ENCODE results near the gene PLD5. TPM values are rescaled to one million over a fixed set of nuclear protein-coding genes. Genes with fewer than 3 reads are reported as not detected.

The PLD5 gene
- total and polyA plus RNA-seq, 7 experiments from 2014 or later = not detected

DNA sequence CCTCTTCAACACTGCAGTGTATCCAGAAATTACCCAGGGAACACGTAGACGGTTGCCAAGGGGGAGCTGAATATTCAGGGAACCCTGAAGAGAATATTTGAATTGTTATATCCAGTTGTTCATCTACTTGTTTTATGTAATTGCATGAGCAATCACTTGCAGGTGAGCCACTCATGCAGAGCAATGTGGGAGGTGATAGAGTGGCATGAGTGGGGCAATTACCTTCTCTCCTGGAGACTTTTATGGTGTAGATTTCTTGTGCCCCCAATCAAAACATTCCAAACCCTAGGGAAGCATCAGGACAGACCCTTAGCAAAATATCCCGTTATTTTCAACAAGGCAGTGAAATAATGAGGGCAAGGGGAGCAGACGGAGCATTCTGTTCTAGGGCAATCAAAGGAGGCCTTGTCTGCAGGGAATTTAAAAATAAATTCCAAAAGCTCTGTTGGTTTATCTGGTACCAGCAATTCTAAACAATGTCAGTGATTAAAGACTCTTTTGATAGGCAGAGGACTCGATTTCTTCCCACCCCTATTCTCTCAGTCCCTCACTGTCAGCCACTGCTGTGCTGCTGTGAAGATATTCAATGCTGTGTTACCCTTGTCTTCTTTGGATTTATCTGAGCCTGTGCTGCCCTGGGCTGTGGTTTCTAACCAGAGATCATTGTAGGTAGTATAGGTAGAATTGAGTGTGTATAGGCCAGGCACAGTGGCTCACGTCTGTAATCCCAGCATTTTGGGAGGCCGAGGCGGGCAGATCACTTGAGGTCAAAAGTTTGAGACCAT is 345.4 kb downstream of the PLD5 start:
- intact Hi-C loops (cut with micrococcal nuclease) = no loop called here
- no peak overlapping the region for H3K4me3 ChIP-seq (ENCODE audit: low read length)
- ATAC-seq = no peak

DNA sequence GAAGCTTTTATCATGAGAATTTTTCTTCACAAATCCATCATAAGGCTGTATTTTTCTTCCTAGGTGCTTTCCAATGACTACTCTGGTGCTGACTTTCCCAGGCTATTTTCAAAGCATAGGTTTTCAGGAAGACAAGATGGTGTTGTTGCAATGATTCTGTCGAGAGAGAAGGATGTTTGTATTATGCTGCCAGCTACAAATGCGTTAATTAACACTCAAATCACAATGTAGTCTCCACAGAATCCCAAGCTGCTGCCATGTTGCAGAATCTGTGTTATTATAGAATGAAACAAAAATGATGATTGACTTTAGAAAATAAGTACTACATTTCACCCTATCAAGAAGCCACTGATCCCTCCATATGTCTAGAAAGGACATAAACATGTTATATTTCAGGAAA is 346.1 kb downstream of the PLD5 start:
- ChIA-PET CTCF (no interaction called here), POLR2A (no interaction called here)
- Mint-ChIP-seq H3K36me3 (no peaks in the 10 kb centered on the region), H3K4me1 (no peaks in the 10 kb centered on the region), H3K27ac (no peak overlapping the region), H3K9me3 (peaks cover 0 to 14% (median 6%) of the 10 kb centered on the region in 11 donors), H3K4me3 (no peak overlapping the region), H3K27me3 (no peaks in the 10 kb centered on the region)
- Histone ChIP-seq H3K9me3 (ENCODE audit: control insufficient read depth in 2 of 3, low read length in 3 of 3) (no peaks in the 10 kb centered on the region), H3K36me3 (ENCODE audit: control insufficient read depth in 2 of 3, insufficient read depth in 3 of 3, low read length in 3 of 3) (no peaks in the 10 kb centered on the region), H3K4me3 (ENCODE audit: low read length) (no peak overlapping the region), H3K27ac (ENCODE audit: low read depth, low read length) (no peak overlapping the region), H3K27me3 (ENCODE audit: control insufficient read depth in 2 of 2, insufficient read depth in 2 of 2, low read length in 2 of 2) (no peaks in the 10 kb centered on the region), H3K4me1 (ENCODE audit: control insufficient read depth in 2 of 2, insufficient read depth in 2 of 2, low read length in 2 of 2) (no peaks in the 10 kb centered on the region)
- ATAC-seq (no peak), DNase-seq (no peak)
- intact Hi-C loops (cut with micrococcal nuclease) = no loop called here

More for the DNA sequence above, 345.4 kb downstream of the PLD5 start:
- no peak overlapping the region for H3K27ac ChIP-seq (ENCODE audit: low read depth, low read length)
- Mint-ChIP-seq H3K4me1 (no peaks in the 10 kb centered on the region), H3K36me3 (no peaks in the 10 kb centered on the region), H3K4me3 (no peak overlapping the region), H3K27me3 (no peaks in the 10 kb centered on the region), H3K27ac (no peak overlapping the region), H3K9me3 (peaks cover 0 to 14% (median 6%) of the 10 kb centered on the region in 11 donors)
- DNase-seq = no peak
- no peaks in the 10 kb centered on the region for H3K36me3 ChIP-seq (ENCODE audit: control insufficient read depth in 2 of 3, insufficient read depth in 3 of 3, low read length in 3 of 3)
- POLR2A ChIA-PET = no interaction called here
- no peaks in the 10 kb centered on the region for H3K27me3 ChIP-seq (ENCODE audit: control insufficient read depth in 2 of 2, insufficient read depth in 2 of 2, low read length in 2 of 2)
- CTCF ChIA-PET = no interaction called here
- no peaks in the 10 kb centered on the region for H3K9me3 ChIP-seq (ENCODE audit: control insufficient read depth in 2 of 3, low read length in 3 of 3)
- no peaks in the 10 kb centered on the region for H3K4me1 ChIP-seq (ENCODE audit: control insufficient read depth in 2 of 2, insufficient read depth in 2 of 2, low read length in 2 of 2)

DNA sequence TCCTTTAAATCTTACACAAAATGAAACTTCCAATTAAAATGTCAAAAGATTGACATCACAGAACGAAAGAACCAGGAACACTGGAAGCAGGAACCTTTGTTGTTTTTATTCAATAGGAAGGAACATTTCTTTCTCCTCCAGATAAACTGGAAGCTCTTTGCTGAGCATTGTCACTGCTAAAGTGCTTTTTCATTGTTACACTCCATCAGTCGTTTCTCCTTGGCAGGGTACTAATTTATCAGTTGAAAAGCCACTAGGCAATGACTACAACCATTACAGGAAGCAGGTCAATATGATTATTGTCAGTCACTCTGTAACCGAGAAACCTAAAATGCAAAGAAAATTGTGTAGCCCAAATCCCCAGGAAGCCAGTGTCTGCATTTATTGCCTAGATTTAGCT is 362.4 kb downstream of the PLD5 start:
- no peak overlapping the region for H3K27ac ChIP-seq (ENCODE audit: low read depth, low read length)
- intact Hi-C loops (cut with micrococcal nuclease) = no loop called here
- H3K4me3 ChIP-seq (ENCODE audit: low read length) = no peak overlapping the region
- no peaks in the 10 kb centered on the region for H3K9me3 ChIP-seq (ENCODE audit: control insufficient read depth in 2 of 3, low read length in 3 of 3)
- POLR2A ChIA-PET = no interaction called here
- Mint-ChIP-seq H3K36me3 (no peaks in the 10 kb centered on the region), H3K4me3 (no peak overlapping the region), H3K4me1 (no peaks in the 10 kb centered on the region), H3K9me3 (peaks cover 0 to 9% (median 2%) of the 10 kb centered on the region in 11 donors), H3K27me3 (peaks cover 0 to 20% (median 13%) of the 10 kb centered on the region in 5 donors), H3K27ac (no peak overlapping the region)
- ATAC-seq = no peak
- H3K36me3 ChIP-seq (ENCODE audit: control insufficient read depth in 2 of 3, insufficient read depth in 3 of 3, low read length in 3 of 3) = no peaks in the 10 kb centered on the region
- no peaks in the 10 kb centered on the region for H3K4me1 ChIP-seq (ENCODE audit: control insufficient read depth in 2 of 2, insufficient read depth in 2 of 2, low read length in 2 of 2)
- DNase-seq = no peak
- CTCF ChIA-PET = no interaction called here
- no peaks in the 10 kb centered on the region for H3K27me3 ChIP-seq (ENCODE audit: control insufficient read depth in 2 of 2, insufficient read depth in 2 of 2, low read length in 2 of 2)

DNA sequence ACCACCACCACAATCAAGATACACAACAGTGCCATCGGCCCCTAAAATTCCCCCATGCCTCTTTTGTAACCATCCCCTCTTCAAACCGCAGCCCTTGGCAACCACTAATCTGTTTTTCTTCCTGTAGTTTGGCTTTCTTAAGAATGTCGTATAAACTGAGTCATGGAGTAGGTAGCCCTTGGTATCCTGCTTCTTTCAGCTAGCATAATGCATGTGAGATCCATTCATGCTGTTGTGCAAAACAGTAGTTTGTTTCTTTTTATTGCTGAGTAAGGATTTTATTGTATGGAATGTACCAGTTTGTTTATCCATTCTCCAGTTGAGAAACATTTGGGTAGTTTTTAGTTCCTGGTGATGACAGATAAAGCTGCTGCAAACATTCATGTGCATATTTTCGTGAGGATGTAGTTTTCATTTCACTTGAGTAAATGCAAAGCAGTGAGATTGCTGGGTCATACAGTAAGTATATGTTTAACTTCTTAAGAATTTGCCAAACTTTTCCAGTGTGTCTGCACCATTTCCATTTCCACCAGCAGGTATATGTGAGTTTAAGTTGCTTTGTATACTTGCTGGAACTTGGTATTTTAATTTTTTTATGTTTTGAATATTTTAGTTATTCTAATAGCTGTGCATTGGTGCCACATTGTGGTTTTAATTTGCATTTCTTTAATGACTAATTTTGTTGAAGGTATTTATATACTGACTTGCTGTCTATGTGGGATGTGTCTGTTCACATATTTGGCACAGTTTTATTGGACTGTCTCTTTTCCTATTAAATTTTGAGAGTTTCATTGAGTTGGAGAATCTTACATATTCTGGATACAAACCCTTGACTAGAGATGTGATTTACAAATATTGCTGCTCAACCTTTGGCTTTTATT is 377.2 kb downstream of the PLD5 start:
- ChIA-PET POLR2A (no interaction called here), CTCF (no interaction called here)
- no peak overlapping the region for H3K4me3 Mint-ChIP-seq
- H3K36me3 Mint-ChIP-seq = no peaks in the 10 kb centered on the region
- H3K9me3 Mint-ChIP-seq = peaks cover 0 to 23% (median 0%) of the 10 kb centered on the region in 11 donors
- no peak overlapping the region for H3K4me3 ChIP-seq (ENCODE audit: low read length)
- peaks cover 0 to 3% (median 0%) of the 10 kb centered on the region in 3 experiments for H3K9me3 ChIP-seq (ENCODE audit: control insufficient read depth in 2 of 3, low read length in 3 of 3)
- H3K4me1 ChIP-seq (ENCODE audit: control insufficient read depth in 2 of 2, insufficient read depth in 2 of 2, low read length in 2 of 2) = no peaks in the 10 kb centered on the region
- ATAC-seq (peak; percentile 22), DNase-seq (no peak)
- peaks cover 0 to 10% (median 4%) of the 10 kb centered on the region in 5 donors for H3K27me3 Mint-ChIP-seq
- H3K27ac ChIP-seq (ENCODE audit: low read depth, low read length) = no peak overlapping the region
- H3K27ac Mint-ChIP-seq = peak overlapping the region in 1 of 9 donors; percentile 34
- no peaks in the 10 kb centered on the region for H3K27me3 ChIP-seq (ENCODE audit: control insufficient read depth in 2 of 2, insufficient read depth in 2 of 2, low read length in 2 of 2)
- H3K4me1 Mint-ChIP-seq = peaks cover 0 to 5% (median 0%) of the 10 kb centered on the region in 7 donors
- intact Hi-C loops (cut with micrococcal nuclease) = no loop called here
- H3K36me3 ChIP-seq (ENCODE audit: control insufficient read depth in 2 of 3, insufficient read depth in 3 of 3, low read length in 3 of 3) = no peaks in the 10 kb centered on the region

DNA sequence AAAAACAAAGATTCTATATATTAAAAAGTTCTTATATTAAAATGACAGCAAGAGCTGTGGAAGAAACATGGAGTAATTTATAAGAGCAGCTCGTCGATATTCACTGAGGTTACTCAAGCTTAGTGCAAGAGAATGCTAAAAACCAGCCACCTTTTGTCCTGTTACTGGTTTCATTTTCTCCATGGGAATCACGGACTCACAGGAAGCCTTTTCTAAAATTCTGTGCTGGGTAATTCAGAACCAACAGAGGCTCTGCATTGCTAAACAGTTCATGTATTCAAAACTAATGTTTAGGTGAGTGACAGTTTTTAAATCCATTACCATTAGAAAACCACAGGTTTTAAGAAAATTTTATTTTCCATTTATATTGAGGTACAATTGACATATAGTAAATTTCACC is 377.8 kb downstream of the PLD5 start:
- Histone ChIP-seq H3K4me3 (ENCODE audit: low read length) (no peak overlapping the region), H3K36me3 (ENCODE audit: control insufficient read depth in 2 of 3, insufficient read depth in 3 of 3, low read length in 3 of 3) (no peaks in the 10 kb centered on the region), H3K27ac (ENCODE audit: low read depth, low read length) (no peak overlapping the region), H3K9me3 (ENCODE audit: control insufficient read depth in 2 of 3, low read length in 3 of 3) (peaks cover 0 to 3% (median 0%) of the 10 kb centered on the region in 3 experiments), H3K4me1 (ENCODE audit: control insufficient read depth in 2 of 2, insufficient read depth in 2 of 2, low read length in 2 of 2) (no peaks in the 10 kb centered on the region), H3K27me3 (ENCODE audit: control insufficient read depth in 2 of 2, insufficient read depth in 2 of 2, low read length in 2 of 2) (no peaks in the 10 kb centered on the region)
- Mint-ChIP-seq H3K27me3 (peaks cover 0 to 10% (median 5%) of the 10 kb centered on the region in 5 donors), H3K9me3 (peaks cover 0 to 19% (median 0%) of the 10 kb centered on the region in 11 donors), H3K4me3 (no peak overlapping the region), H3K36me3 (no peaks in the 10 kb centered on the region), H3K27ac (no peak overlapping the region), H3K4me1 (peaks cover 0 to 5% (median 0%) of the 10 kb centered on the region in 7 donors)
- intact Hi-C loops (cut with micrococcal nuclease) = no loop called here
- DNase-seq (no peak), ATAC-seq (no peak)
- POLR2A ChIA-PET = no interaction called here
- CTCF ChIA-PET = no interaction called here

DNA sequence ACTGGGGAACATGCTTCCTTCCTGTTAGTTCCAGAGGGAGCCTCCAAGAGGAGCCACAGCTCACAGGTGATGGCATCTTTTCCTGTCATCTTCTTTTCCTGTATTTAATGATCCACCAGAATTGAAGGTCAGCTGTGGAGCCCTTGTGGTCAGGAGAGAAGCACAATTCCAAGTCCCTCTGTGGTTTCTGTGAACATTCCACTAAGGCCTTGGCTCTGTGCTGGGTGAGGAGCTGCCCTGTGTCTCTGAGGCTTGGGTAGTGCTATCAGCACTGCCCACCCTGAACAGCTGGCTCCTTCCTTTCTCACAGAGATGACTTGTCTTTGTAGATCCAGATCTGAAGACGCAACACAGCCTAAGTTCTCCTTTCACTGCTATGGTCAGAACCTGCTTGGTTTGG is 383.7 kb downstream of the PLD5 start:
- ChIA-PET POLR2A (no interaction called here), CTCF (interaction anchor here (0.7 kb wide), 1 partner anchor 25 kb away, joined by 3 read pairs; no protein-coding TSS in a partner anchor)
- ATAC-seq (no peak), DNase-seq (no peak)
- Mint-ChIP-seq H3K27me3 (peaks cover 0 to 19% (median 14%) of the 10 kb centered on the region in 5 donors), H3K9me3 (peaks cover 0 to 4% (median 0%) of the 10 kb centered on the region in 11 donors), H3K36me3 (no peaks in the 10 kb centered on the region), H3K27ac (no peak overlapping the region), H3K4me1 (peaks cover 0 to 2% (median 0%) of the 10 kb centered on the region in 7 donors), H3K4me3 (no peak overlapping the region)
- intact Hi-C loops (cut with micrococcal nuclease) = no loop called here
- no peaks in the 10 kb centered on the region for H3K27me3 ChIP-seq (ENCODE audit: control insufficient read depth in 2 of 2, insufficient read depth in 2 of 2, low read length in 2 of 2)
- no peaks in the 10 kb centered on the region for H3K36me3 ChIP-seq (ENCODE audit: control insufficient read depth in 2 of 3, insufficient read depth in 3 of 3, low read length in 3 of 3)
- no peaks in the 10 kb centered on the region for H3K4me1 ChIP-seq (ENCODE audit: control insufficient read depth in 2 of 2, insufficient read depth in 2 of 2, low read length in 2 of 2)
- H3K27ac ChIP-seq (ENCODE audit: low read depth, low read length) = no peak overlapping the region
- no peaks in the 10 kb centered on the region for H3K9me3 ChIP-seq (ENCODE audit: control insufficient read depth in 2 of 3, low read length in 3 of 3)
- H3K4me3 ChIP-seq (ENCODE audit: low read length) = no peak overlapping the region
